GM13976 (cell line): ENCODE data around the gene SETD7.

ENCODE experiments used
- DNase-seq: peaks from one replicate; pipeline ENCODE4 v3.0.0; 2012; ENCODE audit warnings: low spot score
- in situ Hi-C: fragments of 300-500 bp; cut with MboI; formaldehyde crosslinking; loops from one replicate; pipeline ENCODE4 v1.12.0; 2022; ENCODE audit warnings: low sequenced_read_pairs, mixed read lengths, inconsistent platforms; ENCODE audit not compliant: unreplicated experiment
- TF ChIP-seq, protein P1 (sequence below): IDR thresholded peaks from 2 replicates; pipeline ENCODE4 v1.5.1; 2012; ENCODE audit warnings: borderline replicate concordance, mild to moderate bottlenecking; ENCODE audit not compliant: insufficient read depth; ENCODE audit errors: extremely low read depth, missing control alignments, control extremely low read depth

Gene SETD7

DNA sequence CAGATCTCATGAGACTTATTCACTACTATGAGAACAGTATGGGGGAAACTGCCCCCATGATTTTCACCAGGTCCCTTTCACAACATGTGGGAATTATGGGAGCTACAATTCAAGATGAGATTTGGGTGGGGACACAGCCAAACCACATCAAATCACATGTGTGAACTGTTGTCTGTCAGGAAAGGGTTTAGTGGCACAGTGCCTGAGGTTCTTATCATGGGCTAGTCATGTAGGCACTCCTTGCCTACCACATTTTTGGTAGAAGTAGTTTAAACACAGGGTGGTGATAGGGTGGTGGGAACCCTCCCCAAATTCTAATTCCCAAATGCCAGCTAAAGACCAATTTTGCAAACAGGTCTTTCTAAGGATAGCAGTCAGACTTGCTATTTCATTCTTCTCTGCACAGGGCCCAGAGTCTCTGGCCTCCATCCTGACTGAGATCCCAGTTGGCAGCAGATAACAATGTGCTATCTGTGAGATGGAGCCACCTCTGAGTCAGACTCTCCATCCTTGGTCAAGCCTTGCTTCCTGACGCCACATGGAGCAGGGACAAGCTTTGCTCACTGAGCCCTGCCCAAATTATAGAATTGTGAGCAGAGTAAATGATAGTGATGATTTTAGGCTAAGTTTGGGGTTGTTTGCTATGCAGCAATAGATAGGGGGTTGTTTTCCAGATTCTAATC is 33.5 kb upstream of the SETD7 start:
- TF ChIP-seq, protein P1, sequence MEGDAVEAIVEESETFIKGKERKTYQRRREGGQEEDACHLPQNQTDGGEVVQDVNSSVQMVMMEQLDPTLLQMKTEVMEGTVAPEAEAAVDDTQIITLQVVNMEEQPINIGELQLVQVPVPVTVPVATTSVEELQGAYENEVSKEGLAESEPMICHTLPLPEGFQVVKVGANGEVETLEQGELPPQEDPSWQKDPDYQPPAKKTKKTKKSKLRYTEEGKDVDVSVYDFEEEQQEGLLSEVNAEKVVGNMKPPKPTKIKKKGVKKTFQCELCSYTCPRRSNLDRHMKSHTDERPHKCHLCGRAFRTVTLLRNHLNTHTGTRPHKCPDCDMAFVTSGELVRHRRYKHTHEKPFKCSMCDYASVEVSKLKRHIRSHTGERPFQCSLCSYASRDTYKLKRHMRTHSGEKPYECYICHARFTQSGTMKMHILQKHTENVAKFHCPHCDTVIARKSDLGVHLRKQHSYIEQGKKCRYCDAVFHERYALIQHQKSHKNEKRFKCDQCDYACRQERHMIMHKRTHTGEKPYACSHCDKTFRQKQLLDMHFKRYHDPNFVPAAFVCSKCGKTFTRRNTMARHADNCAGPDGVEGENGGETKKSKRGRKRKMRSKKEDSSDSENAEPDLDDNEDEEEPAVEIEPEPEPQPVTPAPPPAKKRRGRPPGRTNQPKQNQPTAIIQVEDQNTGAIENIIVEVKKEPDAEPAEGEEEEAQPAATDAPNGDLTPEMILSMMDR = no peak
- in situ Hi-C loops = no loop called here
- DNase-seq = no peak

DNA sequence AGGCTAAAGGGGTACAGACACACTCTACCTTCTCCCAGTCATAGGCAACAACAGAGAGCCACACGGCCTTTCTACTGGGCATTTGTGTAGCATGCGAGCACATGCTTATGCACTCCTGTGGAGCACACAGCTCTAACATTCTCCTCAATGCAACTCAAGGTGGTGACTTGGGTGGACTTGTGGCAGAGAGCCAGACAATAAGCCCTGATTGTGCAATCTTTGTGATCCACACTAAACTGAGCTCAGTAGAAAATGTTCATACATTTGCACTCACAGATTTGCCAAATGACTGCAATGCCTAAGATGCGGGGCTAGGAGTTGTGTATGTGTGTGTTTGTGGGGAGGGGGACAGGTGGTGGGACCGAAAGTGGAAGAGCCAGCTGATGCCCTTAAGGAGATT is 31.4 kb upstream of the SETD7 start:
- TF ChIP-seq, protein P1 = no peak
- in situ Hi-C loops = no loop called here
- DNase-seq = no peak

DNA sequence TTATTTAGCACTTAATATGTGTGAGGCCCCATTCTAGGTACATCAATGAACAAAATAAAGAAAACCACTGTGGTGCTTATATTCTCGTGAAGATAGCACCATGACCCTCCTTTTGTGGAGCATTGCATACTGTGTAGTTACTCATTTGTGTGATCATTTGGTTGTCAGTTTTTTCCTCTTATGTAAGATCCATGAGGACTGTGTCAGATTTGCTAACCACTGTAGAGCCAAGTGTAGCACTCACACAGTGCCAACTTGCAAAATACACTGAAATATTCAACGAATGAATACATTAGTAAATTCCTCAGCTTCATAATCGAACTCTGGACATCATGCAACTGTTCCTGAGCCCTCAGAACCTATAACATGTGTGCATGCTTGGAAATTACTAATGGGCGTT is 29.5 kb upstream of the SETD7 start:
- TF ChIP-seq, protein P1 = no peak
- in situ Hi-C loops = no loop called here
- DNase-seq = no peak

DNA sequence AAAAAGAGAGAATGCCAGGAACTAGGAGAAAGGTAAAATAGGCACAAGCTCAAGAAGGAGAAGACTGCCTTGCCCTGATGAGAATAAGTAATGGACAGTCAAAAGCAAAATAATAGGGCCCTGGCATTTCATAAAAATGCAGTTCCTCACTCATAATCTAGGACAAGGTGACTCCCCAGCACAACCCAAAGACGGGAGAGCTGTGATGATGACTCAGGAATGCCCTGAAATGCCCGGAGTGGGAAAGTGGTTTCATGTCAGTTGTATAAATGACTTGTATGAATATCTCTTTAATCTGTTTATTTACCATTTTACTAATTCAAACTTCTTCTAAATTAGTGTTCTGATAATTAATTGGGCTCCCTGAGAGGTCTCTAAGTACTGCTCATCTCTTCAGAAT is 28.8 kb upstream of the SETD7 start:
- in situ Hi-C loops = no loop called here
- TF ChIP-seq, protein P1 = no peak

DNA sequence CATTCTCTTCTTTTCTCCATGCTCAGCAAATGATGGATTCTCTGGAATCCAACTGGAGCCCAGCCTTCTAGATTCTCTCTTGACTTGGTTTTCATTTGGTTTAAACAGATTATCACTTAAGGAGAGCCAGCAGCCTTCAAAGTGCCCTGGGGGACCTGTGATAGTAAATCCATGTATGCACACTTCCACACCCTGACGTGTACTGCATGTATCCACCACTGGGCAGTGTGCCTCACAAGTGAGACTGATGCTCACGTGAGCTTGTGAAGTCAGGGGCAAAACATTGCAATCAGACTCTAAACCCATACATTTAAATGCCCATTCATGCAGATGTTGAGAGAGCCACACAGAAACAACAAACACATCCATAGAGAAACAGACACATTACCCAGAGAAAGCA is 28.0 kb upstream of the SETD7 start:
- no peak for DNase-seq
- TF ChIP-seq, protein P1 = no peak
- in situ Hi-C loops = no loop called here

More for the DNA sequence above, 28.8 kb upstream of the SETD7 start:
- no peak for DNase-seq

DNA sequence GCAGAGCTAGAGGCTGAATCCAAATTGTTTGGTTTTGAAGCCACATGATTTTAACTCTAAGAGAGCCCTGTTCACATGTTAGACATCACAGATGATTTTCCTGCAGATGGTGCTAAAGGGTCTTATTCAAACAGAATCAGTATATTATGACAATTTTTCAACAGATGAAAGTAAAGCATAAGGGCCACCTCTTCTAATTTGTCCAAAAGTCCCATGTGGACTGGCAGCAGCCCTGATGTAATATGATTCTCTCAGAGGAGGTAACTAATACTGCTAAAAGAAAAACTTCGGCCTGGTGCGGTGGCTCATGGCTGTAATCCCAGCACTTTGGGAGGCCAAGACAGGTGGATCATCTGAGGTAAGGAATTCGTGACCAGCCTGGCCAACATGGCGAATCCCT is 26.0 kb upstream of the SETD7 start:
- in situ Hi-C loops = no loop called here
- DNase-seq = no peak
- TF ChIP-seq, protein P1 = no peak
